Activated T-helper 2 cell treated with anti-CD3 and anti-CD28 coated beads, Interferon-gamma antibody, Interleukin-2, Interleukin-4, amounts not matched to agents 10 μg/mL and 5 μg/mL and 100 μg/mL, durations not matched to agents 14 hours and 24 hours and 36 hours (primary cell): ENCODE measurements around the gene SH3BGRL3. TPM values are rescaled to one million over a fixed set of nuclear protein-coding genes. Genes with fewer than 3 reads are reported as not detected.
A peak's percentile ranks its signal among the peaks of the same experiment; 100 is the strongest.
"Not testable (repeated sequence)": the region's sequence is repeated elsewhere in the genome, so short reads cannot be mapped to it uniquely, and the experiment has no call there.

Source experiments
- DNase-seq: peaks from one replicate; pipeline ENCODE4 v3.0.0; 2021; ENCODE audit warnings: low spot score
- H3K27ac Mint-ChIP-seq: one replicate; pipeline ENCODE4 v1.8.0; 2021; ENCODE audit warnings: mixed read lengths
- H3K27me3 Mint-ChIP-seq: one replicate; pipeline ENCODE4 v1.8.0; 2021; ENCODE audit warnings: low read depth, mixed read lengths
- H3K36me3 Mint-ChIP-seq: one replicate; pipeline ENCODE4 v1.8.0; 2021; ENCODE audit warnings: low read depth, mixed read lengths
- H3K4me1 Mint-ChIP-seq: one replicate; pipeline ENCODE4 v1.8.0; 2021; ENCODE audit warnings: low read depth, mixed read lengths
- H3K4me3 Mint-ChIP-seq: one replicate; pipeline ENCODE4 v1.8.0; 2021; ENCODE audit warnings: low read depth, mild to moderate bottlenecking, moderate library complexity, mixed read lengths
- H3K9me3 Mint-ChIP-seq: one replicate; pipeline ENCODE4 v1.8.0; 2021; ENCODE audit warnings: mixed read lengths
- intact Hi-C: fragments of 100-400 bp; cut with micrococcal nuclease; formaldehyde crosslinking; loops from one replicate; pipeline ENCODE4 v1.15.1; 2023
- total RNA-seq: library from RNA; stranded (reverse); gene quantifications from 2 replicates; pipeline ENCODE4 v1.2.3, GENCODE V29; 2022

Gene SH3BGRL3
- total RNA-seq, 1 donor from 2014 or later, result 437 TPM

DNA sequence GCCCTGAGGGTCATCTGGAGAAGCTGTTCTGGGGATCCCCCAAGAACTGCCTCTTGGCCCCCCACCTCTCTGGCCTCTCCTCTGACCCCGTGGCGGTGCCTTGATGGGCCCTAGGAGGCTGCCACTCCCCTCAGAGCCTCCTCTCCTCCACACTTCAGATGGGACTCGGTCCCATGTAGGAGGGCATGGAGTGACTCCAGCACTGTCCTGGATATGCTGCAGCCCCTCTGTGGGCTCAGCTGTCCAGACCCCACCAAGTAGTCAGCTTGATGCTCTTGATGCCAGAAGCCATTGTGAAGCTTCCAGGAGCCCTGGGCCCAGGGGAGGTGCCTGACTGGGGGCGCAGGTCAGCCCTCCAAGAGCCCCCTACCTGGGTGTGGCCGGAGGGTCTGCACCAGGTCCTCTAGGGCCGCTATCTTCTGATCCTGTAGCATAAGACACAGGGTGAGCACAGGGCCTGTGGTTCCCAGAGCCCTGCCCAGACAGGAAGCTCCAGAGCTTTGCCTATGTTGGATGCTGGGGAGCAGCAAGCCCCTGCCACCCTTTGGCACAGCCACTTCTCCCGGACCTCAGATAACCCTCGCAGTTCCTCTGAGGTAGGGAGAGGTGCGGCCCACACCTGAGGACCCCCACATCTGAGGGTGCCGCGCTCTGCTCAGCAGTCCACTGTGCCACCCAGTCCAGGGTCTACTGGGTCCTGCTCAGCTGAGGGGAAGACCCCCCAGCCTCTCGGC is 17.3 kb downstream of the SH3BGRL3 start:
- DNase-seq, result no peak
- intact Hi-C loops, result no loop called here
- Mint-ChIP-seq H3K36me3 (peaks cover 3% of the 10 kb centered on the region), H3K27ac (no peak overlapping the region), H3K4me3 (no peak overlapping the region), H3K9me3 (no peaks in the 10 kb centered on the region), H3K27me3 (no peaks in the 10 kb centered on the region), H3K4me1 (peaks cover 2% of the 10 kb centered on the region)

DNA sequence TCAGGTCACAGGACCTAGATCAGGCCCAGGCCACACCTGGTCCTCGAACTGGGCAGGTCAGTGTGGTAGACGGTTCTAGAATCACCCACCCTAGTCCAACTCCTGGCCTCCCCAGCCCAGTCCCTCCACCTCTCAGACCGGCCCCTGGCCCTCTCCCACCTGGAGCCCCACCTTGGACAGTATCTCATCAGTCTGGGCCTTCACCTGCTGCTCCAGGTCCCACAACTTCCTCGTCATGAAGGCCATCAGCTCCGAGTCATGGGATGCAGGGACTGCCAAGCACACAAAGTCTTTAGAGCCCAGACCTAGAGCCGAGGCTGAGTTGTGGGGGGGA is 17.9 kb downstream of the SH3BGRL3 start:
- intact Hi-C loops, result no loop called here
- Mint-ChIP-seq H3K27me3 (no peaks in the 10 kb centered on the region), H3K9me3 (no peaks in the 10 kb centered on the region), H3K27ac (no peak overlapping the region), H3K36me3 (peaks cover 3% of the 10 kb centered on the region), H3K4me1 (peaks cover 2% of the 10 kb centered on the region), H3K4me3 (no peak overlapping the region)
- DNase-seq, result no peak

DNA sequence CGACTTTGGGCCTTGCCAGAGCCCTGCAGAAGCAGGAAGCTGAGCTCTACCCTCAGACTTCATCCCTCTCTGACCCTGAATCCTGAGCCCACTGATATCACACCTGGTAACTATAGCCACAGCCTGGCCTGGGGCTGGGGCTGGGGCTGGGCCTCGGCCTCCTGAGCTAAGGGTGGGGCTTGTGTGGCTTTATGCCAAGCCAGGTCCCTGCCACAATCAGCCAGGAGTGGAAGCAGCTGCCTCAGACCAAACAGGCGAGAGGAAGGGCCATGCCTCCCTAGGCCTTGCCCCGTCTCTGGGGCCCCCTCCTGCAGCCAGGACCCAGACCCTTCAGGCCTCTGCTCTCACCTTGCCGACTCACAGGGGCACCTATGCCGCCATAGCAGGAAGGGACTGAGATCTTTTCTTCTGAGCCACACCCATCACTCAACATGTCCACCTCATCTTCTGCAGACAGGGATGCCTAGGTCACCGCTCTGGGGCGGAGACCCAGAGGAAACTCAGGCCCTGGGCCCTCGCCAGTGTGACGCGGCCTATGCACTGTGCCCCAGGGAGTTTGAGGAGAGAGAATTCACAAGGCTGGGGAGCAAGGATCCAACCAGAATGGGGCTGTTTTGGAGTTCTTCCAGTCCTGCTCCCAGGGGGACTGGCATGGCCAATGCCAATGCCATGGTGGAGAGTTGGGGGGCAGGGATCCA is 20.8 kb downstream of the SH3BGRL3 start:
- no peaks in the 10 kb centered on the region for H3K9me3 Mint-ChIP-seq
- H3K36me3 Mint-ChIP-seq, result no peaks in the 10 kb centered on the region
- intact Hi-C loops, result no loop called here

DNA sequence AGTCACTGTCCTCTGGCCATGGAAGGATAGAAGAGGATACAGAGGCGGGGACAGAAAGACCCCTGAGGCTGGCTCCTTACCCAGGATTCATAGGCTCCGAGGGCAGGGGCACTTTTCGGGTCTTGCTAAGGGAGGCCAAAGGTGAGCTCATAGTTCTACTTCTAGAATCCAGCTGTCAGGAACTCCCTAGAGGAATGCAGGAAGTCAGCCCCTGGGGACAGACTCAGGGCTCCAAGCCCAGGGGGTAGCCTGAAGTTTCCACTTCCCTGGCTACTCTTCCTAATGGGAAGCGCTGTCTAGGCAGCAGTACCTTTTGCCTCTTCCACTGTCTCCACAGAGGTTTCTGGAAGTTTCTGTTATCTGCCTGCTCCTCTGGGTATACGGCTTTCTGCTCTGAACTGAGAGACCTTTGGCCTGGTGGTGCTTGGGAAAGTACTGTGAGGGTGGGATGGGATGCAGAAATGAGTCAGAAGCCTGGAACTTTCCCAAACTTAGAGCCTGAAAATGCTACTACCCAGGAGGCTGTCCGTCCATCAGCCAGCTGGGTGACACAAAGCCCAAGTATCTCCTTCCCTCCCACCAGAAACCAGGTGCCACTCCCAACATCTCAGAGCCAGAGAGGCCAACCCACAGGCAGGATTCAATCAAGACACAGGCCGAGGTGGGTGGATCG is 23.0 kb downstream of the SH3BGRL3 start:
- no peak overlapping the region for H3K27ac Mint-ChIP-seq
- peaks cover 21% of the 10 kb centered on the region for H3K4me1 Mint-ChIP-seq
- H3K9me3 Mint-ChIP-seq, result no peaks in the 10 kb centered on the region
- intact Hi-C loops, result no loop called here
- no peaks in the 10 kb centered on the region for H3K36me3 Mint-ChIP-seq
- H3K4me3 Mint-ChIP-seq, result no peak overlapping the region
- DNase-seq, result no peak
- no peaks in the 10 kb centered on the region for H3K27me3 Mint-ChIP-seq

More for the DNA sequence above, 20.8 kb downstream of the SH3BGRL3 start:
- Mint-ChIP-seq H3K27me3 (no peaks in the 10 kb centered on the region), H3K4me3 (no peak overlapping the region), H3K27ac (no peak overlapping the region), H3K4me1 (peaks cover 5% of the 10 kb centered on the region)
- DNase-seq, result no peak

DNA sequence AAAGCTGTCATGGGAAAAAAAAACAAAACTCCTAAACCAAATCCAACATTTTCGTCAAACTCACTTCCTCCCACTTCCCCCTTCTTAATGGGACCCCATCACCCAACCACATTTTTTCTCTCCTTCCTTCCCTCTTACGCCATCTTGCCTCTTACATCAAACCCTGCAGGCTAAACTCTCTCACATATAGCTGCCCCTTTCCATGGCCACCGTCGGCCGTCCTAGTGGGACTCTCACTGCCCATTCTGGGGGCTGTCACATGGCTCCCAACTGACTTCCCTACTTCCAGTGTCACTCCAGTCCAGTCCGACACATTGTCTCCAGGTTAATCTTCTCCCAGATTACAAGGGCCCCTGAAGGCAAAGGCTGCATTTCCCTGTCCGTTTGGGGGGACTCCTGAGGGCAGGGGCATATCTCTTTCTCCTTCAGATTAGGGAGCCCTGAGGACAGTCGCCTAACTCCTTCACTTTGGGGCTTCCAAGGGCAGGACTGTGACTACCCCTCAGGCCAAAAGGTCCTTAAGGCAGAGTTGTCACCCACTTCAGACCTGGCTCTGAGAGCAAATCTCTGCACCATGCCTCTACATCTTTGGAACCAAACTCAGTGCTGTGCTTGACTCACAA is 25.9 kb downstream of the SH3BGRL3 start:
- Mint-ChIP-seq H3K9me3 (no peaks in the 10 kb centered on the region), H3K27me3 (no peaks in the 10 kb centered on the region), H3K4me1 (peaks cover 25% of the 10 kb centered on the region), H3K27ac (peak overlapping the region; percentile 93), H3K36me3 (no peaks in the 10 kb centered on the region), H3K4me3 (peak overlapping the region; percentile 99)
- DNase-seq, result no peak
- intact Hi-C loops, result loop anchor here (5.0 kb wide), 1 partner anchor 68 kb away; no protein-coding TSS in a partner anchor

DNA sequence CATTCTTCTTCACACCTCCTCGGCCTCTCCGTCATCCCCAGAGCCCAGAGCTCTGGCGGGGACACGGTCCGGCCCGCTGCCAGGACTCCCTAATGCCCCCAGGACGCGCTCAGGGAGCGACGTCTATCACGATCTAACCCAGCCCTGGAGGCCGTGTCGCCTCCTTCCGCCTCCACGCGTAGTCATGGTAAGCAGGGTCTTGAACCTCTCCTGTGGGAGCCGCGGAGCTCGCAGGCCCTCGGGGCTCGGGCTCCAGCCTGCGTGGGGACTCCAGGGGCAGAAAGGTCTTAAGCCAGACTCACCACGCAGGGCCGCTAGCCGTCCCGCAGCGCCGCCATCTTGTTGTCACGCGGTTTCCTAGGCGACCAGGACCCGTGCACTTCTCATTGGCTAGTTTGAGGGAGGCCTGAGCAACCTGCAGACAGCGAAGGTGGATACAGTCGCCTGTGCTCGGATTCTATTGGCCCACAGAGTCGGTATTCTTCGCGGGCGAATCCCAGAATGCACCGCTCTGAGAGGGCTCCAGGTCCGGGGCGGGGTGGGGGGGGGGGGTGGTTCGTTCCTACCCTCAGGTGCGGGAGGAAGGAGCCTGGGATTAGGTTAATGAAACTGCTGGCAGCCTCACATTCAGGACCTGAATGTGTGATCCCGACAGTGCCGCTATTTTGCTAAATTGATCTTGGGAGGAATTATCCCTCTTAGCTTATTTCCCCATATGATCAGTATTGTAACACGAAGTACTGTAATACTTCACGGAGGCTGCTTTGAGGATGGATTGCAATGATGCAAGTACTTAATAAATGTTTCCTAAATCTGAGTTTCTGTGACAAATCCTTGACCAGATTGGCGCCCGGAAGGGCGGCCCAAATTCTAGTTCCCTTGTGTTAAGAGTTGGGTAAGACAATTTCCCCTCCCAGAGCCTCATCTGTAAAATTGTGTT is 26.7 kb downstream of the SH3BGRL3 start, which contains the start of gene UBXN11:
UBXN11 (minus strand) TSS at position 347 of the 940 bp plus-strand sequence. CDS start 3,753 bp downstream, outside the sequence.
- Mint-ChIP-seq H3K9me3 (no peaks in the 10 kb centered on the region), H3K4me3 (peak within 1 kb of the TSS; percentile 99), H3K36me3 (no peaks in the 10 kb centered on the region), H3K4me1 (peaks cover 25% of the 10 kb centered on the region), H3K27ac (peak within 1 kb of the TSS; percentile 93), H3K27me3 (no peaks in the 10 kb centered on the region)
- peak; percentile 91 for DNase-seq
- intact Hi-C loops, result loop anchor here (5.0 kb wide), 1 partner anchor 69 kb away; no protein-coding TSS in a partner anchor

GRCh38 chr1:26307363-26307781 is 27.5 kb downstream of the SH3BGRL3 start:
- Mint-ChIP-seq H3K36me3 (no peaks in the 10 kb centered on the region), H3K27ac (peak overlapping the region; percentile 90), H3K9me3 (no peaks in the 10 kb centered on the region), H3K4me3 (peak overlapping the region; percentile 99), H3K27me3 (no peaks in the 10 kb centered on the region), H3K4me1 (peaks cover 25% of the 10 kb centered on the region)
- intact Hi-C loops, result loop anchor here (5.0 kb wide), 1 partner anchor 70 kb away; no protein-coding TSS in a partner anchor
- DNase-seq, result no peak

DNA sequence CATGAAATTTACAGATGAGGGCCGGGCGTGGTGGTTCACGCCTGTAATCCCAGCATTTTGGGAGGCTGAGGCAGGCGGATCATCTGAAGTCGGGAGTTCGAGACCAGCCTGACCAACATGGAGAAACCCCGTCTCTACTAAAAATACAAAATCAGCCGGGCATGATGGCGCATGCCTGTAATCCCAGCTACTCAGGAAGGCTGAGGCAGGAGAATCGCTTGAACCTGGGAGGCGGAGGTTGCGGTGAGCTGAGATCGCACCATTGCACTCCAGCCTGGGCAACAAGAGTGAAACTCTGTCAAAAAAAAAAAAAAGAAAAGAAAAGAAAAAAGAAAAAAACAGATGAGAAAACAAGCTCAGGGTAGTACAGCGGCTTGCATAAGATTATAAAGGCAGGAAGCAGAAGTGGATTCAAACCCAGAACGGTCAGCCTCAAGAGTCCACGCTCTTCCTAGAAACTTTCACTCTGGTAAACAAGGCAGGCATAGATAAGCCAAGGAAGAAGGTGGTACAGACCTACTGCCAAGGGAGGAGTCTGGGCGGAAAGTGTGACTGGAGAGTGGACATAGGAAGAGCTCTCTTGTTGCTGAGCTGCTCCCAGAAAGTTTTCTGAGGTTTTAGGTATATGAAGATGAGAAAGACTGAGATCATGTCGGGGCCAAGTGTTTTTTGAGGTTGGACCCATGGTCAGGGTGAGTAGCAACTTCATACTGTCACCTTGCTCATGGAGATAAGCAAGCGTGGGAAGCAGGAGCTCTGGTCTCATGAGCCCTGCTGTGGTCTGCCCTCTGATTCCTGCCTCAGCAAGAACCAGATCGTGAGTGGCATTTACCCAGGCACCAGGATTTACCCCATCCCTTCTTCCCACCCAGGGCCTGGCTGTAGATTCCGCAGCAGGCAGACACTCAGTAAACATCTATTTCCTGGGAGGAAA is 28.3 kb downstream of the SH3BGRL3 start:
- Mint-ChIP-seq H3K4me1 (peaks cover 25% of the 10 kb centered on the region), H3K4me3 (peak overlapping the region; percentile 99), H3K27ac (peak overlapping the region; percentile 90)
- DNase-seq, H3K9me3 Mint-ChIP-seq, H3K27me3 Mint-ChIP-seq, H3K36me3 Mint-ChIP-seq: not testable (repeated sequence)
- intact Hi-C loops, result loop anchor here (1.0 to 5.0 kb wide), 3 partner anchors 9 to 71 kb away; partner anchors contain the start of gene CD52

DNA sequence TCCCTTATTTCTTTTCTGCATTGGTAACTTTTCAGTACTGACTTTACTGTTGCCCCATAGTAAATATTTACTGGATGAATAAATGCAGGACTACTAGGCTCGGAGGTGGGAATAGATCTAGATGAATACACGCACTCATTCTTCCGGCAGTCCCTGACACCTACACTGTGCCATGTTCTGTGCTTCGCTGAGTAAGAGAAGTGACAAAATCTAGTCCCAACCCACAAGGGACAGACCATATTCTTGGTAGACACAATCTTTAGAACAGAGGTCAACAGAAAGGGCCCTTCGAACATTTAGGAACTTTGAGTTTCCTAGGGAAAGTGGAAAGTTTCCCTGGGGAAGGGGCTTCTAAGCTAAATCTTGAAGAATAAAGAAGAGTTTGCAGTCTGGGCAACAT is 34.6 kb downstream of the SH3BGRL3 start:
- H3K27ac Mint-ChIP-seq, result no peak overlapping the region
- no peaks in the 10 kb centered on the region for H3K9me3 Mint-ChIP-seq
- H3K27me3 Mint-ChIP-seq, result no peaks in the 10 kb centered on the region
- peaks cover 35% of the 10 kb centered on the region for H3K4me1 Mint-ChIP-seq
- intact Hi-C loops, result loop anchor here (10.0 kb wide), 1 partner anchor 270 kb away; no protein-coding TSS in a partner anchor
- no peak for DNase-seq
- no peak overlapping the region for H3K4me3 Mint-ChIP-seq
- peaks cover 8% of the 10 kb centered on the region for H3K36me3 Mint-ChIP-seq

DNA sequence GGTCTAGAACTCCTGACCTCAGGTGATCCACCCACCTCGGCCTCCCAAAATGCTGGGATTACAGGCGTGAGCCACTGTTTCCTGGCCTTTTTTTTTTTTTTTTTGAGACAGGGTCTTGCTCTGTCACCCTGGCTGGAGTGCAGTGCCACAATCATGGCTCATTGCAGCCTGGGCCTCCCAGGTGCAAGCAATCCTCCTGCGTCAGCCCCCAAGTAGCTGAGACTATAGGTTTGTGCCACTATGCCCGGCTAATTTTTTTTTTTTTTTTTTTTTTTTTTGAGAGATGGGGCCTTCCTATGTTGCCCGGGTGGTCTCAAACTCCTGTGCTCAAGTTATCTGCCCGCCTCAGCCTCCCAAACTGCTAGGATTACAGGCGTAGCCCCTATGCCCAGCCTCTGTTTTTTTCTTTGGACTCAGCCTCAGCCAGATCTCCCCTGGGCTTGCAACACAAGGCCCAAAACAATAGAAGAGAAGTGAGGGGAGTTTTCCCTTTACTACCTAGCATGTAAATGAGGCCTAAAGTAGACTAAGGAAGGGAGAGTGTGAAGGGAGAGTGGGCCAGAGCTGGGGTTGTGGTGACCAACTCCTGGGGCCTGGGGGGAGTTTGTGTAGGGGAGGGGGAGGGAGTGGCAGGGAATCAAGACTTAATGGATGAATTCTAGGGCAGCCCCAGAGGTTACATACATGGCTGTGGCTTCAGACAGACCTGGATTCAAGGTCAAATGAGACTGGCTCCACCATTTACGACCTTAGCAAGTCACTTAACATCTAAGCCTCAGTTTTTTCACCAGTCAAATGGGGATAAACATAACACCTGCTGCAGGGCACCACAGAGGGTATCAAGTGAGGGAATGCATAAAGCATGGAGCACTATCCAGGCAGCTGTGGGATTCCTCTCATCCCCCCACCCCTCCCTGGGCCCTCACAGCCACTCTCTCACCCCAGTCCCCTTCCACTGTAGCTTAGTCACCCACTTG is 36.3 kb downstream of the SH3BGRL3 start:
- H3K27ac Mint-ChIP-seq, result peak overlapping the region; percentile 64
- no peaks in the 10 kb centered on the region for H3K27me3 Mint-ChIP-seq
- intact Hi-C loops, result loop anchor here (5.0 to 10.0 kb wide), 2 partner anchors 61 to 269 kb away; no protein-coding TSS in a partner anchor
- no peak overlapping the region for H3K4me3 Mint-ChIP-seq
- peaks cover 17% of the 10 kb centered on the region for H3K36me3 Mint-ChIP-seq
- peaks cover 44% of the 10 kb centered on the region for H3K4me1 Mint-ChIP-seq
- no peaks in the 10 kb centered on the region for H3K9me3 Mint-ChIP-seq
- no peak for DNase-seq
